B cell (primary cell): ENCODE results near the gene PJVK. TPM values are rescaled to one million over a fixed set of nuclear protein-coding genes. Genes with fewer than 3 reads are reported as not detected.

Experiments
- ATAC-seq: fragments of 200-7000 bp; cut with Tn5 transposase; one replicate; pipeline ENCODE4 v1.10.0; 2021; ENCODE audit warnings: low read depth, mild to moderate bottlenecking, moderate number of reproducible peaks, moderate library complexity
- CTCF ChIA-PET: fragments of 350-600 bp; sonication (Branson Sonifier 250); formaldehyde crosslinking; loops from one replicate; lab custom pipeline; 2021; ENCODE audit warnings: antibody characterized with exemption, inconsistent platforms; lab: Charles Lee
- POLR2A ChIA-PET: fragments of 350-600 bp; sonication (Branson Sonifier 250); formaldehyde crosslinking; loops from one replicate; lab custom pipeline; 2021; ENCODE audit warnings: antibody characterized with exemption; lab: Charles Lee
- DNase-seq: peaks from one replicate; pipeline ENCODE4 v3.0.0; 2013
- H2AFZ ChIP-seq: 2 replicates; pipeline ENCODE4 v1.6.1; 2012; ENCODE audit warnings: mild to moderate bottlenecking, low read depth, low read length; ENCODE audit not compliant: insufficient read depth, poor library complexity, severe bottlenecking
- H3K27ac ChIP-seq, 2 donors: 1 replicate in 1 of 2; 2 replicates in 1 of 2; pipeline ENCODE4 v1.5.1; 2012 to 2013; ENCODE audit warnings: low read length in 2 of 2, mild to moderate bottlenecking in 2 of 2, moderate library complexity in 1 of 2
- H3K27me3 ChIP-seq, 4 experiments: fragments of 200-600 bp in 1 of 4; sonication (generic) in 1 of 4; replicated peaks in 1 of 4; 1 replicate in 2 of 4; 2 replicates in 2 of 4; pipeline versions ENCODE4 v1.6.1 to v1.7.0; 2013 to 2016; ENCODE audit warnings: low read length in 3 of 4, mild to moderate bottlenecking in 2 of 4, mixed read lengths in 1 of 4, moderate library complexity in 1 of 4; ENCODE audit not compliant: insufficient read depth in 4 of 4, control insufficient read depth in 3 of 4; ENCODE audit errors: control extremely low read depth in 1 of 4
- H3K36me3 ChIP-seq, 2 experiments: replicated peaks in 1 of 2; 1 replicate in 1 of 2; 2 replicates in 1 of 2; pipeline versions ENCODE4 v1.6.1 to v1.7.1; 2013; ENCODE audit warnings: low read length in 1 of 2; ENCODE audit not compliant: insufficient read depth in 2 of 2, control insufficient read depth in 1 of 2; ENCODE audit errors: control extremely low read depth in 1 of 2, extremely low read depth in 1 of 2
- H3K4me1 ChIP-seq, 2 donors: fragments of 200-600 bp in 1 of 2; sonication (generic) in 1 of 2; 1 replicate in 1 of 2; 2 replicates in 1 of 2; pipeline versions ENCODE4 v1.5.1 to v1.6.1; 2013 to 2017; ENCODE audit warnings: low read length in 2 of 2; ENCODE audit not compliant: control insufficient read depth in 2 of 2, insufficient read depth in 2 of 2
- H3K4me2 ChIP-seq: replicated peaks from 2 replicates; pipeline ENCODE3; 2012; ENCODE audit warnings: mild to moderate bottlenecking, low read depth, low read length; ENCODE audit not compliant: poor library complexity, severe bottlenecking
- H3K4me3 ChIP-seq, 5 experiments: fragments of 200-600 bp in 1 of 5; sonication (generic) in 1 of 5; 1 replicate in 3 of 5; 2 replicates in 2 of 5; pipeline versions ENCODE4 v1.5.1 to v1.7.0; 2011 to 2016; ENCODE audit warnings: low read length in 4 of 5, mild to moderate bottlenecking in 4 of 5, low read depth in 2 of 5, control low read depth in 1 of 5, moderate library complexity in 1 of 5; ENCODE audit not compliant: insufficient read depth in 1 of 5; ENCODE audit errors: control extremely low read depth in 1 of 5, extremely low read depth in 1 of 5
- H3K79me2 ChIP-seq: fragments of 200-600 bp; sonication (generic); one replicate; pipeline ENCODE4 v1.6.0; 2016; ENCODE audit warnings: low read length; ENCODE audit not compliant: control insufficient read depth, insufficient read depth
- H3K9ac ChIP-seq: fragments of 200-600 bp; sonication (generic); 2 replicates; pipeline ENCODE4 v1.6.1; 2017; ENCODE audit warnings: mild to moderate bottlenecking, low read length, moderate library complexity
- H3K9me3 ChIP-seq, 3 donors: one replicate each; pipeline versions ENCODE4 v1.6.1 to v1.7.1; 2013; ENCODE audit warnings: low read length in 2 of 3; ENCODE audit not compliant: control insufficient read depth in 2 of 3, insufficient read depth in 1 of 3; ENCODE audit errors: control extremely low read depth in 1 of 3
- H4K20me1 ChIP-seq: 2 replicates; pipeline ENCODE4 v1.6.0; 2012; ENCODE audit warnings: mild to moderate bottlenecking, low read length; ENCODE audit not compliant: insufficient read depth, control insufficient read depth, poor library complexity, severe bottlenecking
- H3K27ac Mint-ChIP-seq: one replicate; pipeline ENCODE4 v1.8.0; 2021; ENCODE audit warnings: mixed read lengths
- H3K27me3 Mint-ChIP-seq: one replicate; pipeline ENCODE4 v1.8.0; 2021; ENCODE audit warnings: mixed read lengths
- H3K4me1 Mint-ChIP-seq: one replicate; pipeline ENCODE4 v1.8.0; 2021; ENCODE audit warnings: mixed read lengths
- H3K4me3 Mint-ChIP-seq: one replicate; pipeline ENCODE4 v1.8.0; 2021; ENCODE audit warnings: mixed read lengths
- H3K9me3 Mint-ChIP-seq: one replicate; pipeline ENCODE4 v1.8.0; 2022; ENCODE audit warnings: mixed read lengths; ENCODE audit not compliant: insufficient read depth
- CTCF ChIP-seq: fragments of 200-600 bp; IDR thresholded peaks from one replicate; pipeline ENCODE4 v1.8.0; 2022; ENCODE audit warnings: antibody characterized with exemption, mild to moderate bottlenecking
- EZH2 ChIP-seq: IDR thresholded peaks from 2 replicates; pipeline ENCODE4 v1.6.1; 2012; ENCODE audit warnings: borderline replicate concordance, low read depth, mild to moderate bottlenecking, moderate library complexity, low read length; ENCODE audit not compliant: insufficient read depth, poor library complexity, severe bottlenecking
- WGBS: methylation state at CpG from one replicate; pipeline ENCODE4 v1.1.5; 2013; ENCODE audit warnings: missing lambda C conversion rate; ENCODE audit not compliant: insufficient coverage; 5-methylcytosine and 5-hydroxymethylcytosine counted together
- intact Hi-C: fragments of 100-400 bp; cut with micrococcal nuclease; formaldehyde crosslinking; loops from one replicate; pipeline ENCODE4 v1.10.0; 2022
- polyA minus RNA-seq: library from RNA; depleted of rRNA, polyadenylated mRNA; stranded (reverse); fragments of >200 nt; gene quantifications from 2 replicates; pipeline ENCODE4 v1.2.3, GENCODE V29; 2012
- polyA plus RNA-seq: library from polyadenylated mRNA; depleted of rRNA; stranded (reverse); fragments of >200 nt; gene quantifications from 2 replicates; pipeline ENCODE4 v1.2.3, GENCODE V29; 2012
- total RNA-seq, 2 donors: library from RNA; stranded (reverse); fragments of 120-200 nt in 1 of 2; gene quantifications; 1 replicate in 1 of 2; 2 replicates in 1 of 2; pipeline versions ENCODE4 v1.2.3 to v1.2.4, GENCODE V29; 2013 to 2022

Gene PJVK
- total RNA-seq (4.0 and 7.9 TPM in 2 replicates), polyA plus RNA-seq (2.3 and 2.6 TPM in 2 replicates), polyA minus RNA-seq (0.36 and 0.69 TPM in 2 replicates)
- 1.8 TPM for total RNA-seq (2013)

GRCh38 chr2:178450774-178451525 lies at the start of gene PJVK, which contains the start of gene PRKRA:
Gene PJVK (plus strand): TSS chr2:178451378. CDS start chr2:178453410, 2,032 bp downstream.
Gene PRKRA (minus strand): TSS chr2:178451175. CDS start chr2:178451030, 145 bp downstream.
- peaks cover 18% of the 10 kb centered on the region for H3K79me2 ChIP-seq
- intact Hi-C loops, result loop anchor here (1.0 to 10.0 kb wide), 7 partner anchors 27 to 1238 kb away; partner anchors contain the start of genes FKBP7, HNRNPA3, RBM45 and SESTD1
- H3K4me3 ChIP-seq, result peak within 1 kb of the TSS; percentile 72 to 97 (median 92)
- peaks cover 7 to 16% of the 10 kb centered on the region in 2 donors for H3K4me1 ChIP-seq
- ChIA-PET POLR2A (interaction anchor here (0.6 to 1.2 kb wide), 7 partner anchors 11 to 79 kb away, joined by 3 to 9 read pairs (median 4); partner anchors contain the start of gene PLEKHA3), CTCF (interaction anchor here (1.2 to 5.5 kb wide), 2 partner anchors 37 to 249 kb away, joined by 3 to 34 read pairs; no protein-coding TSS in a partner anchor)
- Mint-ChIP-seq H3K27me3 (no peaks in the 10 kb centered on the region), H3K9me3 (no peaks in the 10 kb centered on the region), H3K4me3 (peak within 1 kb of the TSS; percentile 94), H3K27ac (peak within 1 kb of the TSS; percentile 92), H3K4me1 (peaks cover 29% of the 10 kb centered on the region)
- no peaks in the 10 kb centered on the region for H3K27me3 ChIP-seq
- peaks cover 2 to 7% of the 10 kb centered on the region in 2 experiments for H3K36me3 ChIP-seq
- peak; percentile 97 for DNase-seq
- peak within 1 kb of the TSS; percentile 97 for H3K4me2 ChIP-seq
- peaks cover 27% of the 10 kb centered on the region for H4K20me1 ChIP-seq
- H3K9me3 ChIP-seq, result no peaks in the 10 kb centered on the region
- ATAC-seq, result peak; percentile 92
- peak within 1 kb of the TSS; percentile 90 for H2AFZ ChIP-seq
- H3K27ac ChIP-seq, result peak within 1 kb of the TSS; percentile 83 to 94
- no peak for TF ChIP-seq EZH2
- no peak for TF ChIP-seq CTCF
- peak within 1 kb of the TSS; percentile 91 for H3K9ac ChIP-seq
- under 1% methylated on average over 74 of the region's 76 CpGs for WGBS
